ENCODE data around the gene ANAPC4.

GRCh38 chr4:25376754-25377571 is at the start of gene ANAPC4:
- peak; percentile 90 for TF ChIP-seq POLR2AphosphoS5 (IDR thresholded peaks at IDR 0.05; ENCODE audit: low read depth, low read length)
- TF ChIP-seq POLR2A (IDR thresholded peaks at IDR 0.05; ENCODE audit: low read depth, low read length): peak; percentile 94
